Small intestine (tissue), 7 donors: ENCODE data around the gene TBC1D10B. TPM values are rescaled to one million over a fixed set of nuclear protein-coding genes. Genes with fewer than 3 reads are reported as not detected.

Source experiments
- DNase-seq, 2 donors: peaks; one replicate each; pipeline versions ENCODE4 v3.0.0 to v3.0.0-alpha.2; 2013
- FAIRE-seq: peaks from 2 replicates; lab custom pipeline; 2012; peaks lifted over from hg19 to GRCh38; lab: Jason Lieb, UNC
- H3K27ac ChIP-seq, 3 donors: one replicate each; pipeline ENCODE4 v1.5.1; 2013; ENCODE audit warnings: low read length in 2 of 3, mild to moderate bottlenecking in 2 of 3, control low read depth in 1 of 3, inconsistent platforms in 1 of 3, low read depth in 1 of 3, moderate library complexity in 1 of 3
- H3K27me3 ChIP-seq, 3 donors: one replicate each; pipeline ENCODE4 v1.6.1; 2013; ENCODE audit warnings: low read length in 3 of 3, inconsistent platforms in 1 of 3; ENCODE audit not compliant: control insufficient read depth in 3 of 3, insufficient read depth in 3 of 3
- H3K36me3 ChIP-seq, 3 donors: one replicate each; pipeline ENCODE4 v1.6.1; 2013; ENCODE audit warnings: low read length in 3 of 3, inconsistent platforms in 1 of 3, low read depth in 1 of 3, mild to moderate bottlenecking in 1 of 3, moderate library complexity in 1 of 3; ENCODE audit not compliant: control insufficient read depth in 3 of 3, insufficient read depth in 2 of 3
- H3K4me1 ChIP-seq, 3 donors: one replicate each; pipeline ENCODE4 v1.6.1; 2013; ENCODE audit warnings: low read length in 2 of 3, inconsistent platforms in 1 of 3, low read depth in 1 of 3, mild to moderate bottlenecking in 1 of 3, moderate library complexity in 1 of 3; ENCODE audit not compliant: control insufficient read depth in 3 of 3, insufficient read depth in 2 of 3
- H3K4me3 ChIP-seq, 3 donors: one replicate each; pipeline ENCODE4 v1.5.1; 2013; ENCODE audit warnings: low read length in 3 of 3, control low read depth in 1 of 3, inconsistent platforms in 1 of 3, low read depth in 1 of 3, mild to moderate bottlenecking in 1 of 3, moderate library complexity in 1 of 3
- H3K9me3 ChIP-seq, 2 donors: one replicate each; pipeline ENCODE4 v1.6.1; 2013; ENCODE audit warnings: low read depth in 1 of 2, low read length in 1 of 2; ENCODE audit not compliant: control insufficient read depth in 2 of 2, insufficient read depth in 1 of 2
- WGBS, 3 donors: extraction: QIAGEN DNeasy Blood & Tissue Kit; methylation state at CpG; one replicate each; pipeline ENCODE4 v1.1.7; 2013; 5-methylcytosine and 5-hydroxymethylcytosine counted together
- polyA plus RNA-seq, 4 donors: library from polyadenylated mRNA; stranded (reverse) in 3 of 4; unstranded in 1 of 4; fragments of 200-250 nt in 3 of 4; fragments of 120-200 nt in 1 of 4; gene quantifications; one replicate each; pipeline versions ENCODE4 v1.2.1 to v1.2.3, GENCODE V29; 2013
- donor health status: healthy with polysubstance abuse.
- donor health status: control.
- donor health status: control.
- donor health status: Bipolar disorder and iron deficiency.
- donor health status: healthy.

The TBC1D10B gene
- polyA plus RNA-seq, 4 donors = 30.8 to 46.1 (median 41.9) TPM

DNA sequence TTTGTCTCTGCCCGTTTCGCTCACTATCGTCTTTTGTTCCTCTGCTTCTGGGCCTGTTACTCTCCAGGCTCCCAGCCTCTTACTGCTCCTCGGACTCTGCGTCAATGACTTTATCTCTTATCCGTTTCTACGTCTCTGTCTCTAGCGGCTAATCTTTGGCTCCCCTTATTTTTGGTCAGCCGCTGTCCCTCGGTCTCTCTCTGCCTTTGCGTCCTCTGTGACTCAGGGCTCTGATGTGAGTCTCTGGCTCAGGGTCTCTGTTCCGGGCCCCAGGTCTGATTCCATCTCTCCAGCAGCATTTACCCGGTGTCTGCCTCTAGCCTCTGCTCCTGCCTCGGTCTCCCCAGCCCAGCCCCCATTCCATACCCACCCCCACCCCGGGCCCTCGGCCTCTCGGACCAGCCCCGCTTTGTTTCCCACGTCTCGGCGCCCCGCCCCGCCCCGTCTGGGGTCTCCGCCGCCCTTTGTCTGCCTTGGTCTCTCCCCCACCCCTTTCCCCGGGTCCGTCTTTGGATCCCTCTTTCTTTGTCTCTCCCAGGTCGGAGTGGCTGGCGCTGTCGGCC, 24.4 kb upstream of the TBC1D10B start:
- peaks cover 0 to 16% (median under 1%) of the 10 kb centered on the region in 3 donors for H3K4me1 ChIP-seq
- WGBS, 3 donors = 9 to 17% (median 10%) methylated on average over 30 to 31 of the region's 31 CpGs
- no peaks in the 10 kb centered on the region for H3K27me3 ChIP-seq
- H3K27ac ChIP-seq = peak overlapping the region; percentile 48 to 86 (median 81)
- peak overlapping the region; percentile 73 to 81 (median 77) for H3K4me3 ChIP-seq
- FAIRE-seq = no peak
- peak in 1 of 2 donors; percentile 24 for DNase-seq
- H3K36me3 ChIP-seq = peaks cover 0 to 22% (median 0%) of the 10 kb centered on the region in 3 donors
- no peaks in the 10 kb centered on the region for H3K9me3 ChIP-seq

- Histone ChIP-seq H3K27ac (no peak overlapping the region), H3K36me3 (peaks cover 0 to 7% (median 0%) of the 10 kb centered on the region in 3 donors), H3K4me3 (no peak overlapping the region), H3K4me1 (peaks cover 0 to 14% (median 2%) of the 10 kb centered on the region in 3 donors), H3K27me3 (no peaks in the 10 kb centered on the region), H3K9me3 (no peaks in the 10 kb centered on the region)
- DNase-seq = peak in 1 of 2 donors; percentile 1
- no peak for FAIRE-seq
- 45 to 55% (median 47%) methylated on average over 2 of the region's 2 CpGs for WGBS, 3 donors
These were observed 13.2 kb upstream of the TBC1D10B start for GRCh38 chr16:30383521-30383920.

- 44 to 50% (median 48%) methylated on average over 11 to 12 of the region's 12 CpGs for WGBS, 3 donors
- no peaks in the 10 kb centered on the region for H3K9me3 ChIP-seq
- peaks cover 0 to 16% (median 2%) of the 10 kb centered on the region in 3 donors for H3K4me1 ChIP-seq
- DNase-seq (peak; percentile 8 to 55), FAIRE-seq (no peak)
- H3K4me3 ChIP-seq = peak within 1 kb of the TSS in 1 of 3 donors; percentile 39
- peak within 1 kb of the TSS in 2 of 3 donors; percentile 42 to 43 for H3K27ac ChIP-seq
- no peaks in the 10 kb centered on the region for H3K27me3 ChIP-seq
- H3K36me3 ChIP-seq = peaks cover 0 to 7% (median 0%) of the 10 kb centered on the region in 3 donors
These were observed 12.0 kb upstream of the TBC1D10B start, which contains the start of gene SEPTIN1 for GRCh38 chr16:30382111-30382881. TSS of gene SEPTIN1 (minus strand) at chr16:30382561. CDS start at chr16:30382542, 19 bp downstream.

- 63 to 69% (median 63%) methylated on average over 13 of the region's 13 CpGs for WGBS, 3 donors
- H3K36me3 ChIP-seq = peaks cover 0 to 7% (median 0%) of the 10 kb centered on the region in 3 donors
- no peaks in the 10 kb centered on the region for H3K27me3 ChIP-seq
- FAIRE-seq (no peak), DNase-seq (peak in 1 of 2 donors; percentile 9)
- H3K4me1 ChIP-seq = peaks cover 2 to 20% (median 5%) of the 10 kb centered on the region in 3 donors
- peak overlapping the region in 2 of 3 donors; percentile 5 to 43 for H3K27ac ChIP-seq
- H3K9me3 ChIP-seq = no peaks in the 10 kb centered on the region
- peak overlapping the region in 1 of 3 donors; percentile 39 for H3K4me3 ChIP-seq
These were observed 11.2 kb upstream of the TBC1D10B start for GRCh38 chr16:30381291-30382041.

DNA sequence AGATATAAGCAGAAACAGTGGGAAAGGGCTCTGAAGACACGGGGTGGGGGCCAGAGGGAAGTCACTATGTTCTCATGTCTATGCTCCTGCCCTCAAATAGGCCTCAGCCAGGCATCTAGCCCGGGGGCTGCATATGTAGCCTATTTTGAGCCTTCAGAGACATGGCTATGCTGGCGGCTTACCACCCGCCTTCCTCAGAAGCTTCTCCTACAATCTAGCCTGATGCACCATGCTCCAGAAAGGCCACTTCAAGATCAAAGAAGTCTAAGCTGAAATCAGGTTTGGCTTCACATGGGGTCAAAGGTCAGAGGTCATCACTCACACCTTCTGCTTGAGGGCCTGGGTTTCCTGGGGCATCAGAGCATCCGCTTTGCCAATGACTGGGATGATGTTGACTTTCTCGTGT, 10.5 kb upstream of the TBC1D10B start:
- Histone ChIP-seq H3K9me3 (no peaks in the 10 kb centered on the region), H3K4me3 (no peak overlapping the region), H3K4me1 (peaks cover 2 to 20% (median 5%) of the 10 kb centered on the region in 3 donors), H3K27ac (no peak overlapping the region), H3K36me3 (peaks cover 0 to 7% (median 0%) of the 10 kb centered on the region in 3 donors), H3K27me3 (no peaks in the 10 kb centered on the region)
- DNase-seq = no peak
- 70 to 77% (median 74%) methylated on average over 6 of the region's 6 CpGs for WGBS, 3 donors
- FAIRE-seq = no peak

GRCh38 chr16:30380072-30380802, 9.9 kb upstream of the TBC1D10B start:
- peak overlapping the region in 1 of 3 donors; percentile 11 for H3K27ac ChIP-seq
- no peak for DNase-seq
- no peak for FAIRE-seq
- H3K4me1 ChIP-seq = peaks cover 2 to 20% (median 5%) of the 10 kb centered on the region in 3 donors
- H3K9me3 ChIP-seq = no peaks in the 10 kb centered on the region
- no peaks in the 10 kb centered on the region for H3K27me3 ChIP-seq
- peaks cover 0 to 7% (median 0%) of the 10 kb centered on the region in 3 donors for H3K36me3 ChIP-seq
- H3K4me3 ChIP-seq = no peak overlapping the region
- WGBS, 3 donors = 83 to 97% (median 89%) methylated on average over 4 of the region's 4 CpGs

- peak overlapping the region; percentile 25 to 71 (median 52) for H3K4me3 ChIP-seq
- FAIRE-seq = no peak
These were observed 9.0 kb upstream of the TBC1D10B start for GRCh38 chr16:30379158-30379783.

More at GRCh38 chr16:30379158-30379783, 9.0 kb upstream of the TBC1D10B start:
- DNase-seq = no peak
- Histone ChIP-seq H3K27me3 (no peaks in the 10 kb centered on the region), H3K36me3 (peaks cover 0 to 7% (median 0%) of the 10 kb centered on the region in 3 donors), H3K9me3 (no peaks in the 10 kb centered on the region), H3K4me1 (peaks cover 2 to 20% (median 5%) of the 10 kb centered on the region in 3 donors), H3K27ac (peak overlapping the region; percentile 82 to 100 (median 96))
- WGBS, 3 donors = 29 to 35% (median 35%) methylated on average over 27 of the region's 27 CpGs
